CD14-positive monocyte (primary cell): Measurements from ENCODE around the gene WARS2. TPM values are rescaled to one million over a fixed set of nuclear protein-coding genes. Genes with fewer than 3 reads are reported as not detected.

Experiments used
- DNase-seq, 3 donors: peaks; one replicate each; pipeline ENCODE4 v3.0.0-alpha.2; 2011 to 2022
- H2AFZ ChIP-seq: 2 replicates; pipeline ENCODE4 v1.6.0; 2012; ENCODE audit warnings: mild to moderate bottlenecking, low read depth, low read length, inconsistent platforms; ENCODE audit not compliant: insufficient read depth, poor library complexity, severe bottlenecking
- H3K27ac ChIP-seq, 2 donors: 1 replicate in 1 of 2; 2 replicates in 1 of 2; pipeline ENCODE4 v1.5.1; 2012 to 2013; ENCODE audit warnings: low read length in 2 of 2, control low read depth in 1 of 2, inconsistent platforms in 1 of 2, low read depth in 1 of 2, mild to moderate bottlenecking in 1 of 2
- H3K27me3 ChIP-seq, 2 donors: one replicate each; pipeline versions ENCODE4 v1.6.0 to v1.6.1; 2011 to 2013; ENCODE audit warnings: low read length in 2 of 2; ENCODE audit not compliant: control insufficient read depth in 2 of 2, insufficient read depth in 2 of 2
- H3K36me3 ChIP-seq, 2 donors: replicated peaks in 1 of 2; 1 replicate in 1 of 2; 2 replicates in 1 of 2; pipeline versions ENCODE4 v1.5.1 to v1.6.1; 2012 to 2013; ENCODE audit warnings: low read length in 2 of 2, control low read depth in 1 of 2, inconsistent platforms in 1 of 2, mild to moderate bottlenecking in 1 of 2; ENCODE audit not compliant: insufficient read depth in 2 of 2, control insufficient read depth in 1 of 2
- H3K4me1 ChIP-seq, 2 donors: 1 replicate in 1 of 2; 2 replicates in 1 of 2; pipeline versions ENCODE4 v1.5.1 to v1.6.1; 2012 to 2013; ENCODE audit warnings: low read length in 2 of 2, control low read depth in 1 of 2, inconsistent platforms in 1 of 2, mild to moderate bottlenecking in 1 of 2, moderate library complexity in 1 of 2; ENCODE audit not compliant: insufficient read depth in 2 of 2, control insufficient read depth in 1 of 2
- H3K4me2 ChIP-seq: replicated peaks from 2 replicates; pipeline ENCODE3; 2012; ENCODE audit warnings: low read length, moderate library complexity, mild to moderate bottlenecking; ENCODE audit not compliant: poor library complexity, severe bottlenecking; ENCODE audit errors: extremely low read depth
- H3K4me3 ChIP-seq, 3 experiments: fragments of 200-600 bp in 1 of 3; sonication (generic) in 1 of 3; replicated peaks in 1 of 3; 1 replicate in 2 of 3; 2 replicates in 1 of 3; pipeline ENCODE4 v1.5.1; 2011 to 2013; ENCODE audit warnings: low read length in 3 of 3, mild to moderate bottlenecking in 3 of 3, control low read depth in 2 of 3, low read depth in 2 of 3, inconsistent platforms in 1 of 3, moderate library complexity in 1 of 3
- H3K79me2 ChIP-seq: 2 replicates; pipeline ENCODE4 v1.6.0; 2012; ENCODE audit warnings: mild to moderate bottlenecking, control low read depth, inconsistent platforms, low read length, moderate library complexity; ENCODE audit not compliant: insufficient read depth
- H3K9ac ChIP-seq: 2 replicates; pipeline ENCODE4 v1.6.0; 2017; ENCODE audit warnings: low read length, mild to moderate bottlenecking; ENCODE audit not compliant: insufficient read depth, poor library complexity, severe bottlenecking
- H3K9me3 ChIP-seq, 2 donors: replicated peaks in 1 of 2; 1 replicate in 1 of 2; 2 replicates in 1 of 2; pipeline versions ENCODE4 v1.5.1 to v1.6.1; 2012 to 2013; ENCODE audit warnings: low read length in 2 of 2, control low read depth in 1 of 2; ENCODE audit not compliant: control insufficient read depth in 1 of 2, insufficient read depth in 1 of 2
- H4K20me1 ChIP-seq: 2 replicates; pipeline ENCODE4 v1.6.0; 2012; ENCODE audit warnings: mild to moderate bottlenecking, low read length, control low read depth, moderate library complexity; ENCODE audit not compliant: insufficient read depth
- H3K27ac Mint-ChIP-seq, 7 donors: one replicate each; pipeline ENCODE4 v1.8.0; 2020; ENCODE audit warnings: mild to moderate bottlenecking in 7 of 7, mixed read lengths in 7 of 7, moderate library complexity in 6 of 7, inconsistent platforms in 2 of 7
- H3K27me3 Mint-ChIP-seq, 3 donors: one replicate each; pipeline ENCODE4 v1.8.0; 2021 to 2022; ENCODE audit warnings: low read depth in 3 of 3, mild to moderate bottlenecking in 3 of 3, mixed read lengths in 3 of 3, moderate library complexity in 3 of 3, inconsistent platforms in 1 of 3
- H3K36me3 Mint-ChIP-seq, 2 donors: one replicate each; pipeline ENCODE4 v1.8.0; 2020; ENCODE audit warnings: mixed read lengths in 2 of 2, inconsistent platforms in 1 of 2, mild to moderate bottlenecking in 1 of 2
- H3K4me1 Mint-ChIP-seq: one replicate; pipeline ENCODE4 v1.8.0; 2020; ENCODE audit warnings: mild to moderate bottlenecking, mixed read lengths
- H3K4me3 Mint-ChIP-seq, 2 donors: one replicate each; pipeline ENCODE4 v1.8.0; 2020; ENCODE audit warnings: mild to moderate bottlenecking in 2 of 2, mixed read lengths in 2 of 2, moderate library complexity in 1 of 2
- H3K9me3 Mint-ChIP-seq, 7 donors: one replicate each; pipeline ENCODE4 v1.8.0; 2020 to 2022; ENCODE audit warnings: mixed read lengths in 7 of 7, mild to moderate bottlenecking in 6 of 7, moderate library complexity in 6 of 7, inconsistent platforms in 2 of 7
- WGBS: methylation state at CpG from one replicate; pipeline ENCODE4 v1.1.5; 2013; ENCODE audit warnings: missing lambda C conversion rate; ENCODE audit not compliant: insufficient coverage; 5-methylcytosine and 5-hydroxymethylcytosine counted together
- intact Hi-C, 2 donors: fragments of 100-400 bp; cut with micrococcal nuclease; formaldehyde crosslinking; loops; one replicate each; pipeline versions ENCODE4 v1.15.0 to v1.15.1; 2023
- polyA plus RNA-seq, 3 donors: library from polyadenylated mRNA; depleted of rRNA in 1 of 3; unstranded in 2 of 3; stranded (reverse) in 1 of 3; fragments of 300-500 nt in 2 of 3; fragments of >200 nt in 1 of 3; fragmentation: Illumina TruSeq in 2 of 3; gene quantifications; 1 replicate in 2 of 3; 2 replicates in 1 of 3; pipeline ENCODE4 v1.2.3, GENCODE V29; 2012 to 2021
- TF ChIP-seq, protein P1 (sequence below): fragments of 200-600 bp; IDR thresholded peaks from one replicate; pipeline ENCODE4 v1.8.0; 2022; ENCODE audit warnings: antibody characterized with exemption, mild to moderate bottlenecking

Gene WARS2
- polyA plus RNA-seq, 3 donors, result 4.6 to 5.1 (median 4.7) TPM

DNA sequence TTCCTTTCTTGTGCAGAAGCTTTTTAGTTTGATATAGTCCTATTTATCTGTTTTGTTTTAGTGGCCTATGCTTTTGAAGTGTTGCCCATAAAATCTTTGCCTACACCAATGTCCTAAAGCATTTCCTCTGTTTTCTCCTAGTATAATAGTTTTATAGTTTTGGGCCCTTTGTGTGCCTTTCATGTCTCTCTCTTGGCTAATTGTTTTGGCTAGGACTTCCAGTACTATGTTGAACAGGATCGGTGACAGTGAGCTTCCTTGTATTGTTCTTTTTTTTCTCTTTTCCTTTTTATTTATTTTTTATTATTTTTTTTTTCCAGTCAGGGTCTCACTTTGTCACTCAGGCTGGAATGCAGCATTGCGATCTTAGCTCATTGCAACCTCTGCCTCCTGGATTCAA, 47.0 kb upstream of the WARS2 start:
- no peaks in the 10 kb centered on the region for H3K4me1 Mint-ChIP-seq
- H3K36me3 Mint-ChIP-seq, result peaks cover 3 to 13% of the 10 kb centered on the region in 2 donors
- WGBS, result no CpG with 5 or more reads among the region's 2 CpGs
- intact Hi-C loops, result no loop called here
- H3K27ac Mint-ChIP-seq, result no peak overlapping the region
- Histone ChIP-seq H3K27me3 (no peaks in the 10 kb centered on the region), H3K4me1 (no peaks in the 10 kb centered on the region), H3K9me3 (no peaks in the 10 kb centered on the region), H2AFZ (no peak overlapping the region), H3K9ac (no peak overlapping the region), H3K27ac (no peak overlapping the region), H3K4me2 (no peak overlapping the region), H3K79me2 (no peaks in the 10 kb centered on the region), H3K4me3 (no peak overlapping the region), H3K36me3 (no peaks in the 10 kb centered on the region), H4K20me1 (no peaks in the 10 kb centered on the region)
- DNase-seq, result no peak
- H3K4me3 Mint-ChIP-seq, result no peak overlapping the region
- H3K27me3 Mint-ChIP-seq, result peaks cover 0 to 1% (median 0%) of the 10 kb centered on the region in 3 donors
- TF ChIP-seq, protein P1, sequence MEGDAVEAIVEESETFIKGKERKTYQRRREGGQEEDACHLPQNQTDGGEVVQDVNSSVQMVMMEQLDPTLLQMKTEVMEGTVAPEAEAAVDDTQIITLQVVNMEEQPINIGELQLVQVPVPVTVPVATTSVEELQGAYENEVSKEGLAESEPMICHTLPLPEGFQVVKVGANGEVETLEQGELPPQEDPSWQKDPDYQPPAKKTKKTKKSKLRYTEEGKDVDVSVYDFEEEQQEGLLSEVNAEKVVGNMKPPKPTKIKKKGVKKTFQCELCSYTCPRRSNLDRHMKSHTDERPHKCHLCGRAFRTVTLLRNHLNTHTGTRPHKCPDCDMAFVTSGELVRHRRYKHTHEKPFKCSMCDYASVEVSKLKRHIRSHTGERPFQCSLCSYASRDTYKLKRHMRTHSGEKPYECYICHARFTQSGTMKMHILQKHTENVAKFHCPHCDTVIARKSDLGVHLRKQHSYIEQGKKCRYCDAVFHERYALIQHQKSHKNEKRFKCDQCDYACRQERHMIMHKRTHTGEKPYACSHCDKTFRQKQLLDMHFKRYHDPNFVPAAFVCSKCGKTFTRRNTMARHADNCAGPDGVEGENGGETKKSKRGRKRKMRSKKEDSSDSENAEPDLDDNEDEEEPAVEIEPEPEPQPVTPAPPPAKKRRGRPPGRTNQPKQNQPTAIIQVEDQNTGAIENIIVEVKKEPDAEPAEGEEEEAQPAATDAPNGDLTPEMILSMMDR, result no peak
- peaks cover 0 to 14% (median 10%) of the 10 kb centered on the region in 7 donors for H3K9me3 Mint-ChIP-seq

DNA sequence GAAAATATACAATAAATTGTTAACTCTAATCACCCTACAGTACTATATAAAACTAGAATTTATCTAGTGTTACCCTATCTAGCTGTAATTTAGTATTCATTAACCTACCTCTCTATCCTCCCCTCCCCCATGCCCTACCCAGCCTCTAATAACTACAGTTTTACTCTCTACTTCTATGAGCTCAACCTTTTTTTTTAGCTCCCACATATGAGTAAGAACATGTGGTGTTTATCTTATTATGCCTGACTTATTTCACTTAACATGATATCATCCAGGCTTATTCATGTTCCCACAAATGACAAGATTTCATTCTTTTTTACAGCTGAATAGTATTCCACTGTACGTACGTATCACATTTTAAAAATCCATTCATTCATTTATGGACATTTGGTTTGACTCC, 46.0 kb upstream of the WARS2 start:
- H3K36me3 ChIP-seq, result no peaks in the 10 kb centered on the region
- H3K9me3 Mint-ChIP-seq, result peaks cover 0 to 14% (median 10%) of the 10 kb centered on the region in 7 donors
- TF ChIP-seq, protein P1, result no peak
- no peak overlapping the region for H3K27ac Mint-ChIP-seq
- no peaks in the 10 kb centered on the region for H3K9me3 ChIP-seq
- no peak overlapping the region for H3K9ac ChIP-seq
- no peak overlapping the region for H2AFZ ChIP-seq
- H3K79me2 ChIP-seq, result no peaks in the 10 kb centered on the region
- H3K4me3 Mint-ChIP-seq, result no peak overlapping the region
- no peak overlapping the region for H3K4me2 ChIP-seq
- no peaks in the 10 kb centered on the region for H4K20me1 ChIP-seq
- no peak overlapping the region for H3K4me3 ChIP-seq
- peaks cover 3 to 13% of the 10 kb centered on the region in 2 donors for H3K36me3 Mint-ChIP-seq
- no peak overlapping the region for H3K27ac ChIP-seq
- H3K4me1 ChIP-seq, result no peaks in the 10 kb centered on the region
- no peak for DNase-seq
- peaks cover 0 to 1% (median 0%) of the 10 kb centered on the region in 3 donors for H3K27me3 Mint-ChIP-seq
- WGBS, result no CpG with 5 or more reads among the region's 2 CpGs
- no peaks in the 10 kb centered on the region for H3K27me3 ChIP-seq
- no peaks in the 10 kb centered on the region for H3K4me1 Mint-ChIP-seq
- intact Hi-C loops, result no loop called here
